ENCODE measurements around the gene CCSER1. TPM values are rescaled to one million over a fixed set of nuclear protein-coding genes. Genes with fewer than 3 reads are reported as not detected.

CCSER1 gene
- total and polyA plus RNA-seq, 2 of the 8 experiments (the other 6 are each of a cell fraction or from before 2014, with no cell fraction given), result 0.26 to 0.84 TPM

- no peak overlapping the region for H2BK15ac ChIP-seq (ENCODE audit: low read length)
- no peak overlapping the region for H3K27ac ChIP-seq (ENCODE audit: low read depth, low read length)
- no peak for FAIRE-seq
Observed at GRCh38 chr4:91288702-91289311, 1161.6 kb downstream of the CCSER1 start.

More at GRCh38 chr4:91288702-91289311, 1161.6 kb downstream of the CCSER1 start:
- Histone ChIP-seq H4K91ac (replicated peaks; ENCODE audit: insufficient read length, low read length) (no peak overlapping the region), H2BK12ac (ENCODE audit: low read depth, low read length) (peak overlapping the region; percentile 18; the same call in 1 of the 2 replicates), H3K23me2 (ENCODE audit: low read depth, low read length) (no peaks in the 10 kb centered on the region), H3K56ac (replicated peaks; ENCODE audit: insufficient read length, low read depth, low read length) (no peak overlapping the region), H3K79me1 (ENCODE audit: low read depth, low read length) (no peaks in the 10 kb centered on the region), H3K23ac (ENCODE audit: insufficient read length) (no peak overlapping the region), H4K8ac (ENCODE audit: extremely low read depth, insufficient read depth, low read length) (no peak overlapping the region), H2AK5ac (ENCODE audit: low read depth, low read length) (no peak overlapping the region), H4K20me1 (replicated peaks in 1 of 2; ENCODE audit: control insufficient read depth in 1 of 2, insufficient read depth in 2 of 2, low read length in 2 of 2) (no peaks in the 10 kb centered on the region), H3K4me2 (ENCODE audit: insufficient read depth in 1 of 2, low read depth in 2 of 2, low read length in 2 of 2) (no peak overlapping the region), H3K36me3 (ENCODE audit: control insufficient read depth in 2 of 4, insufficient read depth in 4 of 4, low read length in 3 of 4) (no peaks in the 10 kb centered on the region), H3K4ac (replicated peaks; ENCODE audit: insufficient read length, low read depth, low read length) (no peak overlapping the region), H3K9me3 (ENCODE audit: insufficient read depth in 2 of 2, low read depth in 1 of 2, low read length in 1 of 2) (no peaks in the 10 kb centered on the region), H2BK5ac (ENCODE audit: low read depth, low read length) (no peak overlapping the region), H2BK120ac (replicated peaks; ENCODE audit: low read depth, low read length) (no peak overlapping the region), H3K14ac (ENCODE audit: insufficient read length) (no peak overlapping the region), H3K4me3 (ENCODE audit: extremely low read depth in 1 of 4, insufficient read depth in 2 of 4, low read depth in 3 of 4, low read length in 4 of 4) (no peak overlapping the region), H3K79me2 (ENCODE audit: control insufficient read depth in 1 of 2, insufficient read depth in 2 of 2, low read length in 2 of 2) (no peaks in the 10 kb centered on the region), H2BK20ac (ENCODE audit: low read length) (no peak overlapping the region), H3K9ac (replicated peaks in 1 of 4; ENCODE audit: extremely low read depth in 1 of 4, low read depth in 3 of 4, low read length in 3 of 4) (no peak overlapping the region), H4K5ac (ENCODE audit: insufficient read length, low read depth, low read length) (no peak overlapping the region), H3K4me1 (replicated peaks in 1 of 4; ENCODE audit: control insufficient read depth in 3 of 4, insufficient read depth in 4 of 4, low read length in 3 of 4) (peaks cover 0 to 3% (median 0%) of the 10 kb centered on the region in 4 experiments; a peak in 2 of 7 replicates), H3K18ac (ENCODE audit: extremely low read depth, low read length) (no peak overlapping the region), H2AFZ (ENCODE audit: low read length) (peak overlapping the region; percentile 55; the same call in 1 of the 2 replicates), H3K27me3 (replicated peaks in 1 of 4; ENCODE audit: control insufficient read depth in 3 of 4, extremely low read depth in 1 of 4, insufficient read depth in 3 of 4, low read length in 3 of 4) (no peaks in the 10 kb centered on the region)
- CTCF ChIA-PET (ENCODE audit: partially characterized antibody), result interaction anchor here (1.0 kb wide), 1 partner anchor 10 kb away, joined by 3 read pairs; no protein-coding TSS in a partner anchor
- POLR2A ChIA-PET (ENCODE audit: partially characterized antibody), result no interaction called here
- no peak for TF ChIP-seq E2F6 (IDR thresholded peaks at IDR 0.05)
- WGBS, 2 experiments (ENCODE audit: extremely low coverage in 1 of 2, insufficient coverage in 1 of 2, insufficient read length in 1 of 2, insufficient replicate concordance in 2 of 2, low coverage in 1 of 2, low lambda C conversion rate in 2 of 2, missing lambda C conversion rate in 1 of 2), result 84% methylated on average over 2 of the region's 2 CpGs; no CpG with 5 or more reads in 1 of the 2 experiments
- no peak for DNase-seq (ENCODE audit: low read depth in 1 of 2, low spot score in 2 of 2)
